ENCODE data around the gene ONECUT2. TPM values are rescaled to one million over a fixed set of nuclear protein-coding genes. Genes with fewer than 3 reads are reported as not detected.

ONECUT2 gene
- total and polyA plus RNA-seq, 9 of the 15 experiments (the other 6 are each of a cell fraction or from before 2014, with no cell fraction given): 0.27 to 2.5 (median 0.83) TPM

DNA sequence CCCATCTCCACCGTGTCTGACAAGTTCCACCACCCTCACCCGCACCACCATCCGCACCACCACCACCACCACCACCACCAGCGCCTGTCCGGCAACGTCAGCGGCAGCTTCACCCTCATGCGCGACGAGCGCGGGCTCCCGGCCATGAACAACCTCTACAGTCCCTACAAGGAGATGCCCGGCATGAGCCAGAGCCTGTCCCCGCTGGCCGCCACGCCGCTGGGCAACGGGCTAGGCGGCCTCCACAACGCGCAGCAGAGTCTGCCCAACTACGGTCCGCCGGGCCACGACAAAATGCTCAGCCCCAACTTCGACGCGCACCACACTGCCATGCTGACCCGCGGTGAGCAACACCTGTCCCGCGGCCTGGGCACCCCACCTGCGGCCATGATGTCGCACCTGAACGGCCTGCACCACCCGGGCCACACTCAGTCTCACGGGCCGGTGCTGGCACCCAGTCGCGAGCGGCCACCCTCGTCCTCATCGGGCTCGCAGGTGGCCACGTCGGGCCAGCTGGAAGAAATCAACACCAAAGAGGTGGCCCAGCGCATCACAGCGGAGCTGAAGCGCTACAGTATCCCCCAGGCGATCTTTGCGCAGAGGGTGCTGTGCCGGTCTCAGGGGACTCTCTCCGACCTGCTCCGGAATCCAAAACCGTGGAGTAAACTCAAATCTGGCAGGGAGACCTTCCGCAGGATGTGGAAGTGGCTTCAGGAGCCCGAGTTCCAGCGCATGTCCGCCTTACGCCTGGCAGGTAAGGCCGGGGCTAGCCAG is 1.2 kb downstream of the ONECUT2 start:
- FAIRE-seq: no peak
- TF ChIP-seq CBX2 (IDR thresholded peaks at IDR 0.05; ENCODE audit: insufficient read depth, low read length, poor library complexity, severe bottlenecking): no peak
- TF ChIP-seq, protein P1, sequence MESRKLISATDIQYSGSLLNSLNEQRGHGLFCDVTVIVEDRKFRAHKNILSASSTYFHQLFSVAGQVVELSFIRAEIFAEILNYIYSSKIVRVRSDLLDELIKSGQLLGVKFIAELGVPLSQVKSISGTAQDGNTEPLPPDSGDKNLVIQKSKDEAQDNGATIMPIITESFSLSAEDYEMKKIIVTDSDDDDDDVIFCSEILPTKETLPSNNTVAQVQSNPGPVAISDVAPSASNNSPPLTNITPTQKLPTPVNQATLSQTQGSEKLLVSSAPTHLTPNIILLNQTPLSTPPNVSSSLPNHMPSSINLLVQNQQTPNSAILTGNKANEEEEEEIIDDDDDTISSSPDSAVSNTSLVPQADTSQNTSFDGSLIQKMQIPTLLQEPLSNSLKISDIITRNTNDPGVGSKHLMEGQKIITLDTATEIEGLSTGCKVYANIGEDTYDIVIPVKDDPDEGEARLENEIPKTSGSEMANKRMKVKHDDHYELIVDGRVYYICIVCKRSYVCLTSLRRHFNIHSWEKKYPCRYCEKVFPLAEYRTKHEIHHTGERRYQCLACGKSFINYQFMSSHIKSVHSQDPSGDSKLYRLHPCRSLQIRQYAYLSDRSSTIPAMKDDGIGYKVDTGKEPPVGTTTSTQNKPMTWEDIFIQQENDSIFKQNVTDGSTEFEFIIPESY (CRISPR knock-in tag; IDR thresholded peaks at IDR 0.05): peak; percentile 75
- H3K9me3 ChIP-seq (replicated peaks; ENCODE audit: control insufficient read depth, insufficient read depth, low read depth, low read length): no peaks in the 10 kb centered on the region
- peaks cover 8 to 12% of the 10 kb centered on the region in 2 experiments; a peak in 3 of 5 replicates for H3K27me3 ChIP-seq (ENCODE audit: control insufficient read depth in 2 of 2, insufficient read depth in 2 of 2, low read length in 2 of 2)
- ATAC-seq: no peak
- DNase-seq (ENCODE audit: extremely low read depth in 1 of 4, low spot score in 3 of 4): no peak
- H2AFZ ChIP-seq (ENCODE audit: low read depth, low read length): no peak overlapping the region
- H3K4me1 ChIP-seq (replicated peaks in 1 of 2; ENCODE audit: control insufficient read depth in 2 of 2, insufficient read depth in 2 of 2, low read length in 2 of 2): peaks cover 0 to 34% of the 10 kb centered on the region in 2 experiments; a peak in 4 of 5 replicates
- H3K9me1 ChIP-seq (ENCODE audit: control insufficient read depth, insufficient read depth, low read length): no peaks in the 10 kb centered on the region
- in situ Hi-C loops (cut with MboI) (no loop called here), intact Hi-C loops (cut with micrococcal nuclease) (no loop called here)
- ChIA-PET POLR2A (no interaction called here), CTCF (ENCODE audit: low intra/inter-chr PET ratio) (no interaction called here)
- H3K9ac ChIP-seq (ENCODE audit: insufficient read depth in 1 of 2, low read depth in 2 of 2, low read length in 2 of 2): no peak overlapping the region
- no peak overlapping the region for H3K27ac ChIP-seq (ENCODE audit: extremely low read depth, low read depth, low read length)
- H3K36me3 ChIP-seq (ENCODE audit: control insufficient read depth, insufficient read depth, low read length): no peaks in the 10 kb centered on the region
- no peak overlapping the region for H3K4me3 ChIP-seq
- no peaks in the 10 kb centered on the region for H4K20me1 ChIP-seq (replicated peaks; ENCODE audit: control insufficient read depth, insufficient read depth, low read length)
- H3K79me2 ChIP-seq (ENCODE audit: control insufficient read depth, insufficient read depth, low read length): no peaks in the 10 kb centered on the region
- no TSS peak for BruUV-seq (replicated peaks)
- H3K4me2 ChIP-seq (ENCODE audit: insufficient read depth, low read length): no peak overlapping the region
- WGBS (ENCODE audit: insufficient coverage, low coverage, missing lambda C conversion rate): 95% methylated on average over 23 of the region's 62 CpGs
